SK-N-MC (cell line): ENCODE data around the gene DCST2.

Source experiments
- DNase-seq: peaks from one replicate; pipeline ENCODE4 v3.0.0-alpha.2; 2011; ENCODE audit warnings: low read depth, low spot score
- H3K27ac ChIP-seq: fragments of 200-600 bp; sonication (generic); 2 replicates; pipeline ENCODE4 v1.5.1; 2016; ENCODE audit warnings: mixed run types
- H3K36me3 ChIP-seq: fragments of 200-600 bp; sonication (generic); 2 replicates; pipeline ENCODE4 v1.6.1; 2017; ENCODE audit warnings: antibody characterized with exemption, low read length, mixed read lengths; ENCODE audit not compliant: insufficient read depth
- H3K4me3 ChIP-seq: fragments of 200-600 bp; sonication (generic); 2 replicates; pipeline ENCODE4 v1.5.1; 2016
- H3K9ac ChIP-seq: fragments of 200-600 bp; sonication (generic); 2 replicates; pipeline ENCODE4 v1.8.0; 2017; ENCODE audit warnings: mixed run types, mixed read lengths; ENCODE audit not compliant: insufficient read length
- H3K9me3 ChIP-seq: fragments of 200-600 bp; sonication (generic); 2 replicates; pipeline ENCODE4 v1.6.1; 2017; ENCODE audit warnings: low read depth, mild to moderate bottlenecking, antibody characterized with exemption, low read length, moderate library complexity, mixed read lengths
- EZH2 ChIP-seq: fragments of 200-600 bp; sonication (generic); IDR thresholded peaks from one replicate; pipeline ENCODE4 v1.6.1; 2017; ENCODE audit warnings: antibody characterized with exemption
- FOXP2 ChIP-seq: optimal IDR thresholded peaks from 2 replicates; pipeline ENCODE3; 2011; ENCODE audit warnings: mild to moderate bottlenecking, moderate library complexity; ENCODE audit not compliant: insufficient read depth; ENCODE audit errors: extremely low read length, control extremely low read depth
- POLR2AphosphoS5 ChIP-seq: IDR thresholded peaks from 2 replicates; pipeline ENCODE4 v1.6.1; 2012; ENCODE audit warnings: mild to moderate bottlenecking, low read depth, low read length, borderline replicate concordance

The DCST2 gene

GRCh38 chr1:155033524-155033923 is at the start of gene DCST2, which contains the start of gene DCST1:
TSS of gene DCST2 (minus strand) at chr1:155033781. CDS start at chr1:155033701, 80 bp downstream.
TSS of gene DCST1 (plus strand) at chr1:155033824. CDS start at chr1:155034037, 213 bp downstream.
- no peak within 1 kb of the TSS for H3K9ac ChIP-seq
- no peaks in the 10 kb centered on the region for H3K36me3 ChIP-seq
- DNase-seq: no peak

GRCh38 chr1:155083052-155083541 is 49.5 kb upstream of the DCST2 start:
- TF ChIP-seq POLR2AphosphoS5: no peak
- no peak for TF ChIP-seq FOXP2
- TF ChIP-seq EZH2: no peak
- H3K36me3 ChIP-seq: no peaks in the 10 kb centered on the region
- H3K27ac ChIP-seq: no peak overlapping the region
- H3K9me3 ChIP-seq: no peaks in the 10 kb centered on the region
- H3K4me3 ChIP-seq: no peak overlapping the region
- DNase-seq: no peak
- H3K9ac ChIP-seq: no peak overlapping the region

More at GRCh38 chr1:155033524-155033923, at the start of gene DCST2, which contains the start of gene DCST1:
- Histone ChIP-seq H3K27ac (no peak within 1 kb of the TSS), H3K9me3 (no peaks in the 10 kb centered on the region), H3K4me3 (no peak within 1 kb of the TSS)
- TF ChIP-seq POLR2AphosphoS5 (no peak), EZH2 (no peak), FOXP2 (no peak)

GRCh38 chr1:155082301-155083051 is 48.9 kb upstream of the DCST2 start:
- Histone ChIP-seq H3K4me3 (no peak overlapping the region), H3K27ac (no peak overlapping the region), H3K9me3 (no peaks in the 10 kb centered on the region), H3K9ac (no peak overlapping the region), H3K36me3 (no peaks in the 10 kb centered on the region)
- DNase-seq: no peak
- TF ChIP-seq POLR2AphosphoS5 (no peak), EZH2 (no peak), FOXP2 (no peak)

GRCh38 chr1:155081472-155082300 is 48.1 kb upstream of the DCST2 start:
- peak overlapping the region; percentile 12 for H3K27ac ChIP-seq
- H3K9me3 ChIP-seq: no peaks in the 10 kb centered on the region
- no peak for DNase-seq
- TF ChIP-seq FOXP2: no peak
- H3K36me3 ChIP-seq: no peaks in the 10 kb centered on the region
- peak overlapping the region; percentile 93 for H3K4me3 ChIP-seq
- H3K9ac ChIP-seq: no peak overlapping the region

- Histone ChIP-seq H3K9ac (peak overlapping the region; percentile 69), H3K9me3 (no peaks in the 10 kb centered on the region), H3K36me3 (no peaks in the 10 kb centered on the region), H3K4me3 (peak overlapping the region; percentile 93), H3K27ac (peak overlapping the region; percentile 57)
- DNase-seq: no peak
- TF ChIP-seq FOXP2 (peak; percentile 58), POLR2AphosphoS5 (peak; percentile 55; the same call in 1 of the 2 replicates), EZH2 (no peak)
Measured at GRCh38 chr1:155080312-155081228, 47.0 kb upstream of the DCST2 start.

- no peak for DNase-seq
- no peak overlapping the region for H3K27ac ChIP-seq
- TF ChIP-seq EZH2 (no peak), POLR2AphosphoS5 (no peak), FOXP2 (no peak)
Measured at GRCh38 chr1:155079487-155080311, 46.1 kb upstream of the DCST2 start.

GRCh38 chr1:155079210-155079486 is 45.6 kb upstream of the DCST2 start:
- TF ChIP-seq FOXP2 (no peak), EZH2 (no peak), POLR2AphosphoS5 (no peak)
- Histone ChIP-seq H3K36me3 (no peaks in the 10 kb centered on the region), H3K9ac (peak overlapping the region; percentile 69), H3K9me3 (no peaks in the 10 kb centered on the region), H3K27ac (no peak overlapping the region), H3K4me3 (peak overlapping the region; percentile 93)
- no peak for DNase-seq

More at GRCh38 chr1:155079487-155080311, 46.1 kb upstream of the DCST2 start:
- Histone ChIP-seq H3K4me3 (peak overlapping the region; percentile 93), H3K9ac (peak overlapping the region; percentile 69), H3K36me3 (no peaks in the 10 kb centered on the region), H3K9me3 (no peaks in the 10 kb centered on the region)
